HK-2 (cell line): ENCODE results near the gene SHOC1.
"Not testable (repeated sequence)": the region's sequence is repeated elsewhere in the genome, so short reads cannot be mapped to it uniquely, and the experiment has no call there.

Experiments used
- DNase-seq: peaks from one replicate; pipeline ENCODE4 v3.0.0-alpha.2; 2018; ENCODE audit not compliant: unreplicated experiment

Gene SHOC1

GRCh38 chr9:111805262-111805661 lies 10.5 kb upstream of the SHOC1 start:
- no peak for DNase-seq

DNA sequence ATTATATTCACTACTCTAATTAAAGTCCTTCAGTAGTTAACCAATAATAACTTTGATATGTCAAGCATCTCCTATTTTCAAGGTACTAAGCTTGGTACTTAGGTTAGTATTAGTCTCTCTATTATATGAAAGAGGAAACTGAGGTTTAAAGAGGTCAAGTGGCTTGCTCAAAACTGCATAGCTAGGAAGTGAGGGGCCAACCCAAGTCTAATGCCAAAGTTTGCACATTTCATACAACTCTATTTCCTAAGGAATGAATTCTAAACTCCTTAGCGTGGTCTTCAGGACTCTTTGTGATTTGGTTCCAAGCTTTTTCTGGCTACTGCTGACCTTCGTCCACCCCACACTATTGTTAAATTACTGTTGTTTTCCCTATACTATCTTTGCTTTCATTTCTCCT lies 9.9 kb upstream of the SHOC1 start:
- no peak for DNase-seq

GRCh38 chr9:111803924-111804323 lies 9.2 kb upstream of the SHOC1 start:
- no peak for DNase-seq

DNA sequence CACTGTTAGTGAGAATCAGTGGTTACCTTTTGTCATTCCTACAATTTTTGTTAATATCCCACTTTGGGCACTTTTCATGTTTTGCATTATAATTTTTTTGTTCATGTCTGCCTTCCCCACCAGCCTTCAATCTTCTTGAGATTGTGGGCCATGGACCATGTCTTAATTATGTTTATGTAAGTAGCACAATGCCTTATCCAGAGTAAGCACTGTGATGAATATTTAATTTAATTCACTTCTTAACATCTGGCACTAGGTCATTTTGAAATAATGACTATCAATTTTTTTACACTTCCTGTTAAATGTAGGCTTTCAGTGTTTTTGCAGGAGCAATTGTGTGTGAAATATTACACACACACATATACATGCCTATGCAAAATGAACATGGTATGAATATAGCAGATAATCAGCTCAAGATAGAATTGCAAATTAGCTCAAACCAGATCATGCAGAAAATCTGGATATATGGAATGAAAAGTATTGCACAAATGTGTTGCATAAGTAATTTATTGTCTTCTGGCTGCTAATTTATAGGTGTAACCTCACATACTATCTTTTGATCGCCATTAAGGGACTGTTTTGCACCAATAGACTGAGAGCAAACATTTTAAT lies 5.3 kb upstream of the SHOC1 start:
- no peak for DNase-seq

DNA sequence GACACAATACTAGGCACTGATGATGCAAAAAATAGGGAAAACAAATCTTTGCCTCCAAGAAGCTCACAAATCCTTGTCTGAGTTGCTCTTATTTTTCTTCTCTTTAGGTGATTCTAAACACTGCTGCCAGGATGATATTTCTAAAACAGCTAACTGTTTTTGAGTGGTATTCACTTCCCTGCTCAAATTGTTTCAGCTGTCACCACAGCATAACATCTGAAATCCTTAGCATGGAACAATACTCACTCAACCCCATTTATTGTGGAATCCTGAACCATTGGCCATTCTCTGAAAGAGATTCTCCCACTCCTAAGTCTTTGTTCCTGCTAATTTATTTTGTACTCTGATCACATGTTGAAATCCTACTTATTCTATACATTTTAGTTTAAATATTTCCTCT lies 4.8 kb upstream of the SHOC1 start:
- no peak for DNase-seq

DNA sequence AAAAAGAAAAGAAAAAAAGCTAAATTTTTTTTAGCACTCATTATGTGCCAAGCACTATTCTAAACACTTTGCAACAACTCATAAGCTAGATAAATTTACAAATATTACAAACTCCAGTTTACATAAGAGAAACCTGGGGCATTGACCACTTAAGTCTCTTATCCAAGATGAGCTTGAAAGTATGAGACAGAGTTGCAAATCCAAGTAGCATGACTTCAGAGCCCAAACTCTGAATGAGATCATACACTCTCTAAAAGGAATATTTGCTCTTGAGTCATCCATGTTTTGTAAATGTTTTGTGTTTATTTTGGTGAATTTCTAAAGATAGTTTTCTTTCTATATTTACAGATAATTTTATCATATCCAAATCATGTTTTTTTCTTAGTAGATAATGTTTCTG lies 4.0 kb upstream of the SHOC1 start:
- DNase-seq = no peak

DNA sequence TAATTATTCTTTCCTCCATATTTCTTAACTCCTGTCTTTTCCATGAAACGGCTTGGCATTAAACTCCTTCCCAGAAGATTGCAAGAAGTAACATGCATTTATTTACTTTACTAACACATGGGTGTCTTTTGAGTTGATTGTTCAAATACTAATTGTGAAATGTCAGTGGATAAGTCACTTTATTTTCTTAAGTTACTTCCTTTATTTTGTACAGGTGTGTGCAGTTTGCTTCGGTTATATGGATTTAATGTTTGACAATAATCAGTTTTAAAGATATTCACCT lies 761 bp upstream of the SHOC1 start:
- DNase-seq = no peak

GRCh38 chr9:111791821-111792220 lies 2.9 kb downstream of the SHOC1 start:
- not testable (repeated sequence) for DNase-seq

GRCh38 chr9:111789881-111790280 lies 4.9 kb downstream of the SHOC1 start:
- DNase-seq = no peak

DNA sequence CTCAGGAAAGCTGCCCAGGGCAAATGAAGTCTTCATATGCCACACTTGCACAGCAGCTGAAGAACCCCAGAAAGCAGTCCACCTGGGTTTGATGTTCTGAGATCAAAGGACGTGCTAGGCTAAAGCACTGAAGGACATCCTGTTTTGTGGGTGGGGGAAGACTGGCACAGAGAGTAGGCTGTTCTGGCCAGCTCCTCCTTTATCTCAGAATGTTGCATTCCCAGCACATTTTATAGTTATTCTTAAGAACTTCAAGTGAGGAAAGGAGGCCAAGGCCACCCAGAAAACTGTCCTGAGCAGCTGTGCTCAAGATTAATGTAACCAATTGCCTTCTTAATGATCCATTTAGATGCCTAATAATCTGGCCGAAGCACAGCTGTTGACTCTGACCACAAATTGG lies 10.9 kb downstream of the SHOC1 start:
- DNase-seq = no peak

- no peak for DNase-seq
Measured at GRCh38 chr9:111783424-111783823, 11.3 kb downstream of the SHOC1 start.

- DNase-seq = no peak
Measured at GRCh38 chr9:111766066-111766465, 28.7 kb downstream of the SHOC1 start.

- DNase-seq = no peak
Measured at GRCh38 chr9:111762556-111762955, 32.2 kb downstream of the SHOC1 start.

- DNase-seq = peak; percentile 24
Measured at GRCh38 chr9:111759762-111760639, 34.7 kb downstream of the SHOC1 start.

DNA sequence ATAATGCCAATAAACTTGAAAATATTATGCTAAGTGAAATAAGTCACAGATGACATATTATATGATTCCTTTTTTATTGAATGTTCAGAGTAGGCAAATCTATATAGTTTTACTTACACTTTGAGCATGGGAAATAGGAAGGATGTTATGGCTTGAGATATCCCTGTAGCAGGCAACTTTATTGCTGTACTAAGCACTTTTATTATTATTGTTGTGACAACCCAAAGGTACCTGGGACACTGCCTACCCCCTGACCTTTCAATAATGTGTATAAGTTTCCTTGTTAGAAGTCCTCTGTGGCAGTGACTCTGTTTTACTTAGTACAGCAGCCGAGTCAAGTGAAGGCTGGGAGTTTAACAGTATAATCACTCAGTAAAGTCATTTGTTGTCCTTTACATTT lies 39.9 kb downstream of the SHOC1 start:
- DNase-seq = no peak

- DNase-seq = no peak
Measured at GRCh38 chr9:111752455-111752854, 42.3 kb downstream of the SHOC1 start.
